ENCODE results near the gene LHX5.
"Not testable (repeated sequence)": the region's sequence is repeated elsewhere in the genome, so short reads cannot be mapped to it uniquely, and the experiment has no call there.

Gene LHX5

DNA sequence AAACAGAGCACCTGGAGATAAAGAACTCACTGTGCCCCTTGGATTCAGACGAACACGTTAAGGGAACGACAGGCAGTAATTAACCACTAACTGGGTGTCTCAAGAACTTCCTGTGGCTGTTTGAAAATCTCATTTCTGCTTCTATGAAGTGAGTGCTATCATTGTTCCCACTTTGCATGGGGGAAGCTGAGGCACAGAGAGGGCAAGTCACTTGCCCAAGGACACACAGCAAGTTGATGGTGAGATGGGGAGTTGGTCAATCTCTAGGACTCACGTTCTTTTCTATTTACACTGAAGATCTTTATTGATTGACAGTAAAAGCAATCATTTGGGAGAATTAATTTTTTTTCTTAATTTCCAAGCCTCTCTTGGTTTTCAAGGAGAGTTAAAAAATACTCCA, 26.8 kb upstream of the LHX5 start:
- no peak overlapping the region for H3K9ac ChIP-seq (ENCODE audit: low read depth in 1 of 2, low read length in 2 of 2)
- H3K27ac ChIP-seq (ENCODE audit: low read depth, low read length) = no peak overlapping the region
- H3K27me3 ChIP-seq (ENCODE audit: control insufficient read depth in 1 of 2, insufficient read depth in 2 of 2, low read length in 2 of 2) = peaks cover 19 to 26% of the 10 kb centered on the region in 2 donors
- H3K36me3 ChIP-seq (ENCODE audit: control insufficient read depth in 1 of 2, insufficient read depth in 2 of 2, low read length in 2 of 2) = no peaks in the 10 kb centered on the region
- H3K4me1 ChIP-seq (ENCODE audit: control insufficient read depth in 1 of 2, insufficient read depth in 2 of 2, low read length in 2 of 2) = no peaks in the 10 kb centered on the region
- H3K9me3 ChIP-seq (ENCODE audit: control insufficient read depth in 1 of 2, low read length in 2 of 2) = no peaks in the 10 kb centered on the region
- H3K4me3 ChIP-seq (ENCODE audit: low read depth in 1 of 2, low read length in 2 of 2) = no peak overlapping the region

GRCh38 chr12:113497693-113498092, 26.0 kb upstream of the LHX5 start:
- no peaks in the 10 kb centered on the region for H3K4me1 ChIP-seq (ENCODE audit: control insufficient read depth in 1 of 2, insufficient read depth in 2 of 2, low read length in 2 of 2)
- H3K27me3 ChIP-seq (ENCODE audit: control insufficient read depth in 1 of 2, insufficient read depth in 2 of 2, low read length in 2 of 2) = peaks cover 19 to 26% of the 10 kb centered on the region in 2 donors

DNA sequence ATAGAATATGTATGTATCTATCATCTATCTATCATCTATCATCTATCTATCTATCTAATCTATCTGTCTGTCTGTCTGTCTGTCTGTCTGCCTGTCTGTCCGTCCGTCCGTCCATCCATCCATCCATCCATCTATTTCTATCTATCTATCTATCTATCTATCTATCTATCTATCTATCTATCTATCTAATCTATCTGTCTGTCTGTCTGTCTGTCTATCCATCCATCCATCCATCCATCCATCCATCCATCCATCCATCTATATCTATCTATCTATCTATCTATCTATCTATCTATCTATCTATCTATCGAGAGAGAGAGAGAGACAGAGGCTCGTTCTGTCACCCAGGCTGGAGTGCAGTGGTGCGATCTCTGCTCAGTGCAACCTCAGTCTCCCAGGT, 24.3 kb upstream of the LHX5 start:
- not testable (repeated sequence) for H3K9ac ChIP-seq (ENCODE audit: low read depth in 1 of 2, low read length in 2 of 2); H3K36me3 ChIP-seq (ENCODE audit: control insufficient read depth in 1 of 2, insufficient read depth in 2 of 2, low read length in 2 of 2); H3K4me3 ChIP-seq (ENCODE audit: low read depth in 1 of 2, low read length in 2 of 2); H3K27ac ChIP-seq (ENCODE audit: low read depth, low read length); H3K9me3 ChIP-seq (ENCODE audit: control insufficient read depth in 1 of 2, low read length in 2 of 2); H3K4me1 ChIP-seq (ENCODE audit: control insufficient read depth in 1 of 2, insufficient read depth in 2 of 2, low read length in 2 of 2)
- H3K27me3 ChIP-seq (ENCODE audit: control insufficient read depth in 1 of 2, insufficient read depth in 2 of 2, low read length in 2 of 2) = peaks cover 11 to 18% of the 10 kb centered on the region in 2 donors

More at GRCh38 chr12:113497693-113498092, 26.0 kb upstream of the LHX5 start:
- Histone ChIP-seq H3K9ac (ENCODE audit: low read depth in 1 of 2, low read length in 2 of 2) (no peak overlapping the region), H3K9me3 (ENCODE audit: control insufficient read depth in 1 of 2, low read length in 2 of 2) (no peaks in the 10 kb centered on the region), H3K27ac (ENCODE audit: low read depth, low read length) (no peak overlapping the region), H3K4me3 (ENCODE audit: low read depth in 1 of 2, low read length in 2 of 2) (no peak overlapping the region), H3K36me3 (ENCODE audit: control insufficient read depth in 1 of 2, insufficient read depth in 2 of 2, low read length in 2 of 2) (no peaks in the 10 kb centered on the region)

DNA sequence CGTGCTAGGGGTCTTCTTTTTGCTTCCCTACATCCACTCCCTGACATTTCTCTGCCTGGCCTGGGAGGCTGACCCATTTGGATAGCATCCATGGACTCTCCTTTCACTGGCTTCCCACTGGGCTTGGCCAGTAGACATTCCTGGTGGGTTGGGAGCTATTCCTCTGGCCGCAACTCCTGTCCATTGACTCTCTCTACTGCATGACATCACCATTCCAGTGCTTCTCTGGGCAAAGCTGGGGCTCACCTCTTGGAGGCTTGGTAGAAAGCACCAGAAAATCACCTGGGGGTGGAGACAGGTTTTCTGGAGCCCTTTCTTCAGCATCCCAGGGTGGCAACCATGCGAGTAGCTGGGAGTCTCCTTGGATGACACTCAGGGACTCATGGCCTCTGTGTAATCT, 16.7 kb upstream of the LHX5 start:
- H3K9ac ChIP-seq (ENCODE audit: low read depth in 1 of 2, low read length in 2 of 2) = no peak overlapping the region
- peaks cover 6 to 7% of the 10 kb centered on the region in 2 donors for H3K27me3 ChIP-seq (ENCODE audit: control insufficient read depth in 1 of 2, insufficient read depth in 2 of 2, low read length in 2 of 2)
- H3K36me3 ChIP-seq (ENCODE audit: control insufficient read depth in 1 of 2, insufficient read depth in 2 of 2, low read length in 2 of 2) = no peaks in the 10 kb centered on the region
- no peak overlapping the region for H3K27ac ChIP-seq (ENCODE audit: low read depth, low read length)
- no peaks in the 10 kb centered on the region for H3K4me1 ChIP-seq (ENCODE audit: control insufficient read depth in 1 of 2, insufficient read depth in 2 of 2, low read length in 2 of 2)
- no peak overlapping the region for H3K4me3 ChIP-seq (ENCODE audit: low read depth in 1 of 2, low read length in 2 of 2)
- H3K9me3 ChIP-seq (ENCODE audit: control insufficient read depth in 1 of 2, low read length in 2 of 2) = no peaks in the 10 kb centered on the region

DNA sequence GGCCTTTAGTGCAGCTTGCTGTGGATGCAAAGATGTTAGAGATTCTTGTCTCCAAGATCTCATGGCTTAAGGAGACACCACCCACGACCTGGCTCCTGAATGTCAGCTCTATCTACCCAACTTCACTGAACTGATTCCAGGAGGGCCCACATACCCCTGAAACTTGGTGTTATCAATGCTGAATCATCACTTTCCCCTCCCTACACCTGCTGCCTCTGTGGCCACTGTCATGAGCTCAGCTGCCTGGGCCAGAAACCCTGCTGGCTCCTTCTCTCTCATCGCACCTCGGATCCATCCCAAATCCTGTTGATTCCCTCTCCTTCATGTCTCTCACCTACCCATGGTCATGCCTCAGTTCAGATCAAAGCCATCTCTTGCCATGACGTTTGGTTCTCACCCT, 15.1 kb upstream of the LHX5 start:
- H3K9me3 ChIP-seq (ENCODE audit: control insufficient read depth in 1 of 2, low read length in 2 of 2) = no peaks in the 10 kb centered on the region
- no peak overlapping the region for H3K27ac ChIP-seq (ENCODE audit: low read depth, low read length)
- no peaks in the 10 kb centered on the region for H3K4me1 ChIP-seq (ENCODE audit: control insufficient read depth in 1 of 2, insufficient read depth in 2 of 2, low read length in 2 of 2)
- H3K36me3 ChIP-seq (ENCODE audit: control insufficient read depth in 1 of 2, insufficient read depth in 2 of 2, low read length in 2 of 2) = no peaks in the 10 kb centered on the region
- H3K4me3 ChIP-seq (ENCODE audit: low read depth in 1 of 2, low read length in 2 of 2) = no peak overlapping the region
- peaks cover 7 to 10% of the 10 kb centered on the region in 2 donors for H3K27me3 ChIP-seq (ENCODE audit: control insufficient read depth in 1 of 2, insufficient read depth in 2 of 2, low read length in 2 of 2)
- H3K9ac ChIP-seq (ENCODE audit: low read depth in 1 of 2, low read length in 2 of 2) = no peak overlapping the region

GRCh38 chr12:113485330-113485729, 13.7 kb upstream of the LHX5 start:
- Histone ChIP-seq H3K9me3 (ENCODE audit: control insufficient read depth in 1 of 2, low read length in 2 of 2) (no peaks in the 10 kb centered on the region), H3K27ac (ENCODE audit: low read depth, low read length) (no peak overlapping the region), H3K36me3 (ENCODE audit: control insufficient read depth in 1 of 2, insufficient read depth in 2 of 2, low read length in 2 of 2) (no peaks in the 10 kb centered on the region), H3K4me3 (ENCODE audit: low read depth in 1 of 2, low read length in 2 of 2) (no peak overlapping the region), H3K9ac (ENCODE audit: low read depth in 1 of 2, low read length in 2 of 2) (no peak overlapping the region), H3K27me3 (ENCODE audit: control insufficient read depth in 1 of 2, insufficient read depth in 2 of 2, low read length in 2 of 2) (peaks cover 14 to 16% of the 10 kb centered on the region in 2 donors), H3K4me1 (ENCODE audit: control insufficient read depth in 1 of 2, insufficient read depth in 2 of 2, low read length in 2 of 2) (no peaks in the 10 kb centered on the region)

GRCh38 chr12:113482334-113482733, 10.7 kb upstream of the LHX5 start:
- Histone ChIP-seq H3K27me3 (ENCODE audit: control insufficient read depth in 1 of 2, insufficient read depth in 2 of 2, low read length in 2 of 2) (peaks cover 37 to 46% of the 10 kb centered on the region in 2 donors), H3K4me1 (ENCODE audit: control insufficient read depth in 1 of 2, insufficient read depth in 2 of 2, low read length in 2 of 2) (no peaks in the 10 kb centered on the region), H3K4me3 (ENCODE audit: low read depth in 1 of 2, low read length in 2 of 2) (no peak overlapping the region), H3K9me3 (ENCODE audit: control insufficient read depth in 1 of 2, low read length in 2 of 2) (no peaks in the 10 kb centered on the region), H3K27ac (ENCODE audit: low read depth, low read length) (no peak overlapping the region), H3K9ac (ENCODE audit: low read depth in 1 of 2, low read length in 2 of 2) (no peak overlapping the region), H3K36me3 (ENCODE audit: control insufficient read depth in 1 of 2, insufficient read depth in 2 of 2, low read length in 2 of 2) (no peaks in the 10 kb centered on the region)

DNA sequence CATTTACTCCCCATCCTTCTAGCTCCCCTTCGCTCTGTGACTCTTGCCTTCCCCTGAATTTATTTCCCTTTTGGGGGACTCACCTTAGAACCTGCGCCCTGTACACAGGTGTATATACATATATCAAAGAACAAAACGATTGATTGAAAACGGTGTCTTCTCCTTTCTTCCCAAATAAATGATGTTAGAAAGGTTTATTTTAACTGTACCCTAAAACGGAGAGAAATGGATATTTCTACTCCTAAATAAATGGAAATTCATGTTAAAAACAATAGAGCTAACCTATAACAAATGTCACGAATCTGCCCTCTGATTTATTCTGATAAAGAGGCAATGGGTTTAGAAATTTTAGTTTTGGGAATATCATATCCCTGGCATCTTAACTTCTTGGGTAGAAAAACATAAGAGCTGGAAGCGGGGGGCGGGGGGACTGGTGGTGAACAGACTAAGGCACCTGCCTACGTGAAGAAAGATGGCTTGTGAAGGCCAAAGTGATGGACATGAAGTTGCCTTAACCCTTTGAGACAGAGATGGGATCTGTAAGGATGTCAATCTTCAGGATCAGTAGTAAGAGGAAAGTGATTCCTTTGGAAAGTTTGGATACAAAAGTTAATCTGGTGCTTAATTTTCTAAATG, 8.8 kb upstream of the LHX5 start:
- peaks cover 41 to 56% of the 10 kb centered on the region in 2 donors for H3K27me3 ChIP-seq (ENCODE audit: control insufficient read depth in 1 of 2, insufficient read depth in 2 of 2, low read length in 2 of 2)

GRCh38 chr12:113479590-113480335, 8.1 kb upstream of the LHX5 start:
- no peak overlapping the region for H3K27ac ChIP-seq (ENCODE audit: low read depth, low read length)
- H3K4me3 ChIP-seq (ENCODE audit: low read depth in 1 of 2, low read length in 2 of 2) = no peak overlapping the region
- peaks cover 48 to 62% of the 10 kb centered on the region in 2 donors for H3K27me3 ChIP-seq (ENCODE audit: control insufficient read depth in 1 of 2, insufficient read depth in 2 of 2, low read length in 2 of 2)
- no peak overlapping the region for H3K9ac ChIP-seq (ENCODE audit: low read depth in 1 of 2, low read length in 2 of 2)
- no peaks in the 10 kb centered on the region for H3K4me1 ChIP-seq (ENCODE audit: control insufficient read depth in 1 of 2, insufficient read depth in 2 of 2, low read length in 2 of 2)
- no peaks in the 10 kb centered on the region for H3K36me3 ChIP-seq (ENCODE audit: control insufficient read depth in 1 of 2, insufficient read depth in 2 of 2, low read length in 2 of 2)
- no peaks in the 10 kb centered on the region for H3K9me3 ChIP-seq (ENCODE audit: control insufficient read depth in 1 of 2, low read length in 2 of 2)

More for the DNA sequence above, 8.8 kb upstream of the LHX5 start:
- Histone ChIP-seq H3K27ac (ENCODE audit: low read depth, low read length) (no peak overlapping the region), H3K4me1 (ENCODE audit: control insufficient read depth in 1 of 2, insufficient read depth in 2 of 2, low read length in 2 of 2) (no peaks in the 10 kb centered on the region), H3K9ac (ENCODE audit: low read depth in 1 of 2, low read length in 2 of 2) (no peak overlapping the region), H3K4me3 (ENCODE audit: low read depth in 1 of 2, low read length in 2 of 2) (no peak overlapping the region), H3K9me3 (ENCODE audit: control insufficient read depth in 1 of 2, low read length in 2 of 2) (no peaks in the 10 kb centered on the region), H3K36me3 (ENCODE audit: control insufficient read depth in 1 of 2, insufficient read depth in 2 of 2, low read length in 2 of 2) (no peaks in the 10 kb centered on the region)

DNA sequence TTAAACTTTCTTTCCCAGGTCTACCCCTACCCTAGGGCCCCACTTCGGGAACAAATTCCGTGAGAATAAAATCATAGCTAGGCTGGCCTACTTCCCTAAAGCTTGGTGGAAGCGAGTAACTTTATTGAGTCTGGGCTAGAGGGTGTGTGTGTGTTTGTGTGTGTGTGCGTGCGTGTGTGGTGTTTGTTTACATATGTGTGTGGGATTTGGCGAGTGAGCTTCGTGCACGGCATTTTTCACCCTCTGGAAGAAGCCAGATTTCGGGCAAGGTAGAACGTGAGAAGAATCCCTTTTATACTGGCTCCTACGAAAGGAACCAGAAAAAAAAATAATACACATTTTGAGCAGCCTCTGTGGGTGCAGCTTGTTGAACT, 7.5 kb upstream of the LHX5 start:
- H3K4me1 ChIP-seq (ENCODE audit: control insufficient read depth in 1 of 2, insufficient read depth in 2 of 2, low read length in 2 of 2) = no peaks in the 10 kb centered on the region
- H3K36me3 ChIP-seq (ENCODE audit: control insufficient read depth in 1 of 2, insufficient read depth in 2 of 2, low read length in 2 of 2) = no peaks in the 10 kb centered on the region
- no peak overlapping the region for H3K4me3 ChIP-seq (ENCODE audit: low read depth in 1 of 2, low read length in 2 of 2)
- H3K27ac ChIP-seq (ENCODE audit: low read depth, low read length) = no peak overlapping the region
- H3K9me3 ChIP-seq (ENCODE audit: control insufficient read depth in 1 of 2, low read length in 2 of 2) = no peaks in the 10 kb centered on the region
- H3K27me3 ChIP-seq (ENCODE audit: control insufficient read depth in 1 of 2, insufficient read depth in 2 of 2, low read length in 2 of 2) = peaks cover 52 to 66% of the 10 kb centered on the region in 2 donors
- no peak overlapping the region for H3K9ac ChIP-seq (ENCODE audit: low read depth in 1 of 2, low read length in 2 of 2)

Measured in duodenal mucosa (tissue), 2 donors.